HCT116 (cell line): Measurements from ENCODE around the gene SLC6A7.

ENCODE experiments used
- EGR1 ChIP-seq: IDR thresholded peaks from 2 replicates; pipeline ENCODE4 v1.6.1; 2012; ENCODE audit warnings: low read depth
- ELF1 ChIP-seq: IDR thresholded peaks from 2 replicates; pipeline ENCODE4 v1.6.1; 2012; ENCODE audit warnings: low read depth, borderline replicate concordance
- EZH2phosphoT487 ChIP-seq: fragments of 200-600 bp; IDR thresholded peaks from 2 replicates; pipeline ENCODE4 v1.6.1; 2018; ENCODE audit warnings: antibody characterized with exemption, borderline replicate concordance
- POLR2A ChIP-seq: IDR thresholded peaks from 2 replicates; pipeline ENCODE4 v1.7.0; 2011; ENCODE audit warnings: borderline replicate concordance; ENCODE audit not compliant: insufficient read depth, insufficient read length; ENCODE audit errors: extremely low read depth
- SP1 ChIP-seq: IDR thresholded peaks from 2 replicates; pipeline ENCODE4 v1.6.1; 2012; ENCODE audit warnings: low read depth
- YY1 ChIP-seq: IDR thresholded peaks from 2 replicates; pipeline ENCODE4 v1.6.1; 2011; ENCODE audit warnings: low read length, low read depth, moderate library complexity, mild to moderate bottlenecking; ENCODE audit not compliant: insufficient replicate concordance; ENCODE audit errors: extremely low read depth
- ZFX ChIP-seq: fragments of 450-650 bp; IDR thresholded peaks from 2 replicates; pipeline ENCODE4 v1.6.1; 2017
- TF ChIP-seq, protein P1 (sequence below), 3 experiments: fragments of 200-600 bp in 1 of 3; sonication (generic) in 1 of 3; IDR thresholded peaks in 2 of 3; conservative IDR thresholded peaks in 1 of 3; 2 replicates each; pipeline ENCODE4 v1.5.1; 2012 to 2017; ENCODE audit warnings: low read depth in 2 of 3, low read length in 2 of 3, antibody characterized with exemption in 1 of 3, borderline replicate concordance in 1 of 3, control low read depth in 1 of 3, mild to moderate bottlenecking in 1 of 3, mixed read lengths in 1 of 3, mixed run types in 1 of 3, moderate library complexity in 1 of 3; ENCODE audit not compliant: insufficient read depth in 1 of 3
- TF ChIP-seq, protein P2 (sequence below): IDR thresholded peaks from 2 replicates; pipeline ENCODE4 v1.6.1; 2012
- TF ChIP-seq, protein P3 (sequence below): IDR thresholded peaks from 2 replicates; pipeline ENCODE4 v1.6.1; 2012

DNA sequence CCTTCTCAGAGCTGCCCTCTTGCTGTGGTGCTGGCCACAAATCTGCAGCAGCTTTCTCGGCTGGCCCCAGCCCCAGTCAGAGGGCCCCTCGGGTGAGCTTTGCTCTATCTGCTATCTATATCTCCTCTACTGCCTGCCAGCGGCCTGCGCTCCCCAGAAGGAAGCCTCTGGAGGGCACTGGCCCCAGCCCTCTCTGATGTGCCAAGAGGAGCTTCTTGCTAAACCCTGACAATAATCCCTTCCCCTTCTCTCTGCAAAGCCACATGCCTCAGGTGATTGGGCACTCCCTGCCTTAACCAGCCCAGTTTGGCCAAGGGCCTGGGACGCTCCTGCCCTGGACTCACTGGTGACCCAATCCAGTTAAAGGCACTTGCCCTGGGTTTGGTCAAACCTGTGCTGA is 57.0 kb downstream of the SLC6A7 start:
- TF ChIP-seq, protein P1, sequence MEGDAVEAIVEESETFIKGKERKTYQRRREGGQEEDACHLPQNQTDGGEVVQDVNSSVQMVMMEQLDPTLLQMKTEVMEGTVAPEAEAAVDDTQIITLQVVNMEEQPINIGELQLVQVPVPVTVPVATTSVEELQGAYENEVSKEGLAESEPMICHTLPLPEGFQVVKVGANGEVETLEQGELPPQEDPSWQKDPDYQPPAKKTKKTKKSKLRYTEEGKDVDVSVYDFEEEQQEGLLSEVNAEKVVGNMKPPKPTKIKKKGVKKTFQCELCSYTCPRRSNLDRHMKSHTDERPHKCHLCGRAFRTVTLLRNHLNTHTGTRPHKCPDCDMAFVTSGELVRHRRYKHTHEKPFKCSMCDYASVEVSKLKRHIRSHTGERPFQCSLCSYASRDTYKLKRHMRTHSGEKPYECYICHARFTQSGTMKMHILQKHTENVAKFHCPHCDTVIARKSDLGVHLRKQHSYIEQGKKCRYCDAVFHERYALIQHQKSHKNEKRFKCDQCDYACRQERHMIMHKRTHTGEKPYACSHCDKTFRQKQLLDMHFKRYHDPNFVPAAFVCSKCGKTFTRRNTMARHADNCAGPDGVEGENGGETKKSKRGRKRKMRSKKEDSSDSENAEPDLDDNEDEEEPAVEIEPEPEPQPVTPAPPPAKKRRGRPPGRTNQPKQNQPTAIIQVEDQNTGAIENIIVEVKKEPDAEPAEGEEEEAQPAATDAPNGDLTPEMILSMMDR (IDR thresholded peaks at IDR 0.05 in 2 of 3, conservative IDR thresholded peaks at IDR 0.05 in 1 of 3; ENCODE audit: borderline replicate concordance in 1 of 3, insufficient read depth in 1 of 3, low read depth in 2 of 3, low read length in 2 of 3): no peak
- TF ChIP-seq POLR2A (no peak), YY1 (no peak), EZH2phosphoT487 (no peak), EGR1 (no peak), SP1 (no peak), ZFX (no peak), ELF1 (no peak)
- TF ChIP-seq, protein P2, sequence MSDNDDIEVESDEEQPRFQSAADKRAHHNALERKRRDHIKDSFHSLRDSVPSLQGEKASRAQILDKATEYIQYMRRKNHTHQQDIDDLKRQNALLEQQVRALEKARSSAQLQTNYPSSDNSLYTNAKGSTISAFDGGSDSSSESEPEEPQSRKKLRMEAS: no peak
- TF ChIP-seq, protein P3, sequence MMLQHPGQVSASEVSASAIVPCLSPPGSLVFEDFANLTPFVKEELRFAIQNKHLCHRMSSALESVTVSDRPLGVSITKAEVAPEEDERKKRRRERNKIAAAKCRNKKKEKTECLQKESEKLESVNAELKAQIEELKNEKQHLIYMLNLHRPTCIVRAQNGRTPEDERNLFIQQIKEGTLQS: no peak
